Ramos (cell line): ENCODE data around the gene THSD7B.

Experiments
- in situ Hi-C: fragments of 300-500 bp; cut with MboI; formaldehyde crosslinking; loops from one replicate; pipeline ENCODE4 v1.14.3; 2022; ENCODE audit warnings: low sequenced_read_pairs; ENCODE audit not compliant: unreplicated experiment

The THSD7B gene

GRCh38 chr2:137724912-137725311 is 959.6 kb downstream of the THSD7B start:
- in situ Hi-C loops, result no loop called here
